NOMO-1 treated with DMSO at 0.1 percent for 48 hours (cell line): ENCODE results near the gene ZNF362.
A peak's percentile ranks its signal among the peaks of the same experiment; 100 is the strongest.
"Not testable (repeated sequence)": the region's sequence is repeated elsewhere in the genome, so short reads cannot be mapped to it uniquely, and the experiment has no call there.

Experiments
- DNase-seq: peaks from one replicate; lab custom pipeline; 2025; ENCODE audit not compliant: unreplicated experiment; lab: John Stamatoyannopoulos, UW

Gene ZNF362

GRCh38 chr1:33256471-33257206, at the start of gene ZNF362:
Gene ZNF362, plus strand, starts transcription at chr1:33256492. Its CDS starts 14,083 bp downstream, at chr1:33270575.
- peak; percentile 67 for DNase-seq

- DNase-seq: no peak
Measured at GRCh38 chr1:33211972-33212371, 44.3 kb upstream of the ZNF362 start.

- DNase-seq: no peak
Measured at GRCh38 chr1:33219886-33220661, 36.2 kb upstream of the ZNF362 start.

GRCh38 chr1:33220676-33221384, 35.5 kb upstream of the ZNF362 start:
- DNase-seq: no peak

- DNase-seq: no peak
Measured at GRCh38 chr1:33221385-33221758, 34.9 kb upstream of the ZNF362 start.

DNA sequence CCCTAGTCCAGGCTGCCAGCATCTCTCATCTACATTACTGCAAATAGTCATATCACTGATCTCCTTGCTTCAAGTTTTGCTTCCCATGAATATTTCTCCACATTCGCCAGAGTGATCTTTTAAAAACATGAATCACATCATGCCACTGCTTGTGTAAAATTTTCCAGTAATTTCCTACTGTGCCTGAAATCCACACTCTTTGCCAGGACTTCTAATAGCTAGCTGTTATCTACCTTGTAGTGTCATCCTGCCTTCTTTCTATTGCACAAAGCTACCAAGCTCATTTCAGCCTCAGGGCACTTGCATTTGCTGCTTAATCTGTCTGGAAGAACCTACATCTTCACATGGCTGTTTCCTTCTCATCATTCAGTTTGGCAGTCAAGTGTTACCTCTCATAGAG, 33.9 kb upstream of the ZNF362 start:
- no peak for DNase-seq

DNA sequence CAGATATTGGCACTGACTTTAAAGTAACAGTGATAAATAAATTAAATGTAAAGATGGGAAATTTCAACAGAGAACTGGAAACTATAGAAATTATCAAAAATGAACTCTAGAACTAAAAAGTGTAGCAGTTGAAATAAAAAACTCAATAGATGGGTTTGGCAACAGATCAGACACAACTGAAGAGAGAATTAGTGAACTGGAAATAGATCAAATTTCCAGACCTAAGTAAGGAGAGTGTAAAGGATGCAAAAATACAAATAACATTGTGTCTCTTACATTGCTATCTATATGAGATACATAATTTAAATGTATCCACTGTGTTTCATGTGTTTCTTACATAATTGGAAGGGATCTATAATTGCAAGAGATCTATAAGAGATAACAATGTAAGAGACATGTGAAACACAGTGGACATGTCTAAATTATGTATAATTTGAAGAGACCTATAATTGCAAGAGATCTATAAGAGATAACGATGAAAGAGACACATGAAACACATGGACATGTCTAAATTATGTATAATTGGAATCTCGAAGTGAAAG, 32.1 kb upstream of the ZNF362 start:
- no peak for DNase-seq

DNA sequence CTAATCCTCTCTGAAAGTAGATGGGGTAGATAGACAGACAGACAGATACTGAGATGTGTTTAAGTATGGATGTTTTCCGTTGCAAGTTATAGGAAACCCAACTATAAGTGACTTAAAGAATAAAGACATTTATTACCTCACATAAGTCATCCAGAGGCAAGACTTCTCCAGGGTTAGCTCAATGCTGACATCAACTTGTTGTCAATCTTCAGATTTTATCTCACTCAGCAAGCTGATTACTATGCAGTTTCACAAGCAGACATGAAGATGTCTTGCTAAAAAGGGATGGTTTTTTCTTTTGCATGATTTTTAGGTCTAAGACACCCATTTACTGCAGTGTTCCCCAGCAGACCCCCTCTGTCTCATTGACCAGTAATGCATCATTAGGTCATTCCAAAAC, 30.7 kb upstream of the ZNF362 start:
- no peak for DNase-seq

- no peak for DNase-seq
Measured at GRCh38 chr1:33228935-33229487, 27.3 kb upstream of the ZNF362 start.

DNA sequence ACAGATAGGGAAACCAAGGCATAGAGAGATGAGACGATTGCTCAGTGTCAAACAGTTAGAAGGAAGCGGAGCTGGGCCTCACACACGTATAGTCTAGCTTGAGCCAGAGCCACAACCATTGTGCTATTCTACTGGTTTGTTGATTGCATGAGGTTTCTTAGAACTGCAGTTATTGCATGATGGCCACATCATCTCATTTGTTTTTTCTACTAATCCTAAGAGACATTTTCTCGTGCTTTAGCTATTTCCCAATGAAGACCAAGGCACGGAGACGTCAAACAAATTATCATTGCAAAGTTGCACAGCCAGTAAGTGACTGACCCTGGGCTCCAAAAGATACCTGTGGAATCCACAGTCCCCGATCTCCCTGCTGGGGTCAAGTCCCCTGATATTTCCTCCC, 25.1 kb upstream of the ZNF362 start:
- no peak for DNase-seq

GRCh38 chr1:33232716-33233115, 23.6 kb upstream of the ZNF362 start:
- no peak for DNase-seq

GRCh38 chr1:33234131-33234530, 22.2 kb upstream of the ZNF362 start:
- DNase-seq: no peak

GRCh38 chr1:33234588-33234990, 21.7 kb upstream of the ZNF362 start:
- no peak for DNase-seq

- no peak for DNase-seq
Measured at GRCh38 chr1:33235521-33235920, 20.8 kb upstream of the ZNF362 start.

DNA sequence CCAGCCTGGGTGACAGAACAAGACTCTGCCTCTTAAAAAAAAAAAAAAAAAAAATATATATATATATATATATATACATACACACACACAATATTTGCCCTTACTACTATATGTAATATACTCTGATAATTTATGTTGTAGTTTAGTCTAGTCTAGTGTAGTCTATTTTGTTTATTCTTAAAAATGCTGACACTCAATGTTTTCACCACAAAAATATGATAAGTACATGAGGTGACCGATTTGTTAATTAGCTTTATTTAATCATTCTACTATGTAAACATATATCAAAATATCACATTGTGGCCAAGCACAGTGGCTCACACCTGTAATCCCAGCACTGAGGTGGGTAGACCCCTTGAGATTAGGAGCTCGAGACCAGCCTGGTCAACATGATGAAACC, 19.8 kb upstream of the ZNF362 start:
- no peak for DNase-seq

DNA sequence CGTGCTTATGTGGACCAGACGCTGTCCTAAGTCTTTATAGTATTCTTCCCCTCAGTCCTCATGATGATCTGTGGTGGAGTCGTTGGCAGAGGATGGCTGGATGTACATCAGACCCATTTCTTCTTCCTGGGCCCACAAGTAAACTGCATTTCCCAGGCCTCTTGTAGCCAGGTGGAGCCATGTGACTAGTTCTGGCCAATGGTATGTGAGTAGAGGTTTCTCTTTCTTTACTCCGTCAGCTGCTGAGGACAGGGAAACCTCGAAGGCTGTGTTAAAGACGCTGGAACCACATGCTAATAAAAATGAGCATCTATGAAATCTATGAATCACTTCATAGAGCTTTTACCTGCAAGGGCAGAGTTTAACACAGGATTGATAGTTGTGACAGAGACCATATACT, 18.7 kb upstream of the ZNF362 start:
- DNase-seq: no peak

DNA sequence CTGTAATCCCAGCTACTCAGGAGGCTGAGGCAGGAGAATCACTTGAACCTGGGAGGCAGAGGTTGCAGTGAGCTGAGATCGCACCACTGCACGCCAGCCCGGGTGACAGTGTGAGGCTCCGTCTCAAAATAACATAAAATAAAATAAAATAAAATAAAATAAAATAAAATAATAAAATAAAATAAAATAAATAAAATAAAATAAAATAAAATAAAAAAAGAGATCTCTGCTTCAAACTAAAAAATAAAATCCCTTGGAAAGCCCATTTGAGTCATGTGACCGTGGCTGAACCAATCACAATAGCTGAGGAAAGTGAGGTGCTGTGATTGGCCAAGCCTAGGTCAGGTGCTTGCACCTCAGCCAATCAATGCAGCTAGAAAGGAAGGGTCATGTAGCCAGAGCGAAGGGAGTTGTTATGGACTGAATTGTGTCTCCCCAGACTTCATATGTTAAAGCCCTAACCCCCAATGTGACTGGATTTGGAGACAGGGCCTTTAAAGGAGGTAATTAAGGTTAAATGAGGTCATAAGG, 18.0 kb upstream of the ZNF362 start:
- not testable (repeated sequence) for DNase-seq

GRCh38 chr1:33239410-33239809, 16.9 kb upstream of the ZNF362 start:
- DNase-seq: peak; percentile 38

DNA sequence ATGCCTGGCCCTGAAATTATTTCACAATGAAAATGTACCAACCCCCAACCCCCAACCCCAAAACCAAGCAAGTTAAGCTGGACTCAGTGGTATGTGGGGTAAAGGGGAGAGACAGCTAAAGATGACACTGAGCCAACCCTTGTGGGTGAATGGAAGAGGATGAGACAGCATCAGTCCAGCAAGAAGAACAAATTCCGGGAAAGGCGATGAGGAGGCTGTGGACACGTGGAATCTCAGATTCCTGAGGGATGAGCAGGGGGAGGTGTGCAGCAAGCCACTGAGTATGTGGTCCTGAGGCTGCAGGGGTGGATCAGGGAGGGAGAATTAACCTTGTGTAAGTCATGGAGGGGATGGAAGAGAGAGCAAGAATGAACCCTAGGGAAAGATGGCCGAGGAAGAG, 14.4 kb upstream of the ZNF362 start:
- no peak for DNase-seq

GRCh38 chr1:33242652-33243051, 13.6 kb upstream of the ZNF362 start:
- peak; percentile 40 for DNase-seq
